Sigmoid colon (tissue), 7 donors: ENCODE data around the gene ACY1. TPM values are rescaled to one million over a fixed set of nuclear protein-coding genes. Genes with fewer than 3 reads are reported as not detected.
A peak's percentile ranks its signal among the peaks of the same experiment; 100 is the strongest.

ENCODE experiments used
- DNase-seq: peaks from one replicate; pipeline ENCODE4 v3.0.0-alpha.2; 2019
- H3K27ac ChIP-seq, 4 donors: fragments of 200-600 bp; sonication (generic); one replicate each; pipeline ENCODE4 v1.5.1; 2016 to 2019; ENCODE audit warnings: mild to moderate bottlenecking in 1 of 4
- H3K27me3 ChIP-seq, 3 donors: fragments of 200-600 bp; sonication (generic); one replicate each; pipeline ENCODE4 v1.5.1; 2019; ENCODE audit warnings: mild to moderate bottlenecking in 1 of 3
- H3K36me3 ChIP-seq, 4 donors: fragments of 200-600 bp; sonication (generic); one replicate each; pipeline ENCODE4 v1.5.1; 2016 to 2019
- H3K4me1 ChIP-seq, 4 donors: fragments of 200-600 bp; sonication (generic); one replicate each; pipeline ENCODE4 v1.5.1; 2017 to 2019
- H3K4me3 ChIP-seq, 4 donors: fragments of 200-600 bp; sonication (generic); one replicate each; pipeline ENCODE4 v1.5.1; 2017 to 2019; ENCODE audit warnings: mild to moderate bottlenecking in 2 of 4, moderate library complexity in 1 of 4
- H3K9me3 ChIP-seq, 4 donors: fragments of 200-600 bp in 3 of 4; sonication (generic) in 3 of 4; one replicate each; pipeline versions ENCODE4 v1.5.1 to v1.6.1; 2013 to 2019
- CTCF ChIP-seq, 4 experiments: fragments of 450-650 bp in 3 of 4; fragments of 200-600 bp in 1 of 4; IDR thresholded peaks; one replicate each; pipeline ENCODE4 v1.5.1; 2016 to 2019; ENCODE audit warnings: antibody characterized with exemption in 4 of 4, mild to moderate bottlenecking in 3 of 4, moderate library complexity in 2 of 4
- EP300 ChIP-seq, 4 donors: sonication (generic); formaldehyde crosslinking; IDR thresholded peaks; one replicate each; pipeline ENCODE4 v1.6.1; 2017; ENCODE audit warnings: antibody characterized with exemption in 4 of 4
- POLR2A ChIP-seq, 2 donors: fragments of 450-650 bp; IDR thresholded peaks; one replicate each; pipeline ENCODE4 v1.6.1; 2016; ENCODE audit warnings: antibody characterized with exemption in 2 of 2, mild to moderate bottlenecking in 2 of 2, moderate library complexity in 2 of 2
- POLR2AphosphoS5 ChIP-seq, 4 donors: sonication (generic); formaldehyde crosslinking; IDR thresholded peaks; one replicate each; pipeline ENCODE4 v1.6.1; 2017; ENCODE audit warnings: antibody characterized with exemption in 4 of 4
- WGBS, 2 donors: extraction: QIAGEN DNeasy Blood & Tissue Kit; methylation state at CpG; one replicate each; pipeline ENCODE4 v1.1.7; 2013; 5-methylcytosine and 5-hydroxymethylcytosine counted together
- intact Hi-C: fragments of 100-400 bp; cut with DNase I; formaldehyde crosslinking; loops from one replicate; pipeline ENCODE4 v1.15.1; 2023
- polyA plus RNA-seq, 3 donors: library from polyadenylated mRNA; stranded (reverse); fragments of 200-250 nt; gene quantifications; one replicate each; pipeline ENCODE4 v1.2.3, GENCODE V29; 2013
- total RNA-seq, 4 donors: library from RNA; depleted of rRNA; stranded (reverse); fragments of >200 nt; gene quantifications; one replicate each; pipeline ENCODE4 v1.1.0, GENCODE V29; 2016
- donor health status: healthy with polysubstance abuse.
- donor health status: Bipolar disorder and iron deficiency.
- donor health status: healthy.

The ACY1 gene
- total and polyA plus RNA-seq, 7 donors, result 1.4 to 279 (median 25.3) TPM

- Histone ChIP-seq H3K36me3 (no peaks in the 10 kb centered on the region), H3K4me1 (peaks cover 0 to 52% (median 43%) of the 10 kb centered on the region in 4 donors), H3K4me3 (no peak overlapping the region), H3K9me3 (no peaks in the 10 kb centered on the region), H3K27me3 (no peaks in the 10 kb centered on the region), H3K27ac (no peak overlapping the region)
- 45 to 81% methylated on average over 6 of the region's 6 CpGs for WGBS, 2 donors
- intact Hi-C loops, result no loop called here
- TF ChIP-seq POLR2AphosphoS5 (IDR thresholded peaks at IDR 0.05) (no peak), EP300 (IDR thresholded peaks at IDR 0.05) (no peak), CTCF (IDR thresholded peaks at IDR 0.05) (no peak), POLR2A (IDR thresholded peaks at IDR 0.05) (no peak)
- DNase-seq, result no peak
Observed at GRCh38 chr3:51970606-51971300, 12.6 kb upstream of the ACY1 start.

- no peak overlapping the region for H3K4me3 ChIP-seq
- peaks cover 0 to 51% (median 42%) of the 10 kb centered on the region in 4 donors for H3K4me1 ChIP-seq
- no peaks in the 10 kb centered on the region for H3K9me3 ChIP-seq
- 84 to 92% methylated on average over 11 of the region's 11 CpGs for WGBS, 2 donors
- no peak overlapping the region for H3K27ac ChIP-seq
- TF ChIP-seq POLR2AphosphoS5 (IDR thresholded peaks at IDR 0.05) (no peak), POLR2A (IDR thresholded peaks at IDR 0.05) (no peak), CTCF (IDR thresholded peaks at IDR 0.05) (no peak), EP300 (IDR thresholded peaks at IDR 0.05) (no peak)
- intact Hi-C loops, result no loop called here
- no peaks in the 10 kb centered on the region for H3K36me3 ChIP-seq
- H3K27me3 ChIP-seq, result no peaks in the 10 kb centered on the region
- DNase-seq, result no peak
Observed at GRCh38 chr3:51971350-51971749, 12.0 kb upstream of the ACY1 start.

GRCh38 chr3:51974277-51974962 lies 8.9 kb upstream of the ACY1 start:
- peak overlapping the region; percentile 36 to 76 (median 72) for H3K4me3 ChIP-seq
- no peaks in the 10 kb centered on the region for H3K9me3 ChIP-seq
- H3K27me3 ChIP-seq, result no peaks in the 10 kb centered on the region
- no peaks in the 10 kb centered on the region for H3K36me3 ChIP-seq
- peaks cover 0 to 32% (median 25%) of the 10 kb centered on the region in 4 donors for H3K4me1 ChIP-seq
- DNase-seq, result no peak
- TF ChIP-seq CTCF (IDR thresholded peaks at IDR 0.05), result peak in 2 of 4 experiments; percentile 34 to 38
- TF ChIP-seq POLR2AphosphoS5 (IDR thresholded peaks at IDR 0.05), result no peak
- H3K27ac ChIP-seq, result peak overlapping the region; percentile 88 to 95 (median 94)
- WGBS, 2 donors, result 10 to 20% methylated on average over 30 of the region's 30 CpGs
- intact Hi-C loops, result loop anchor here (1.0 kb wide), 1 partner anchor 32 kb away; the partner anchor contains the start of gene PARP3

- Histone ChIP-seq H3K27me3 (no peaks in the 10 kb centered on the region), H3K4me1 (peaks cover 0 to 32% (median 25%) of the 10 kb centered on the region in 4 donors), H3K36me3 (peaks cover 0 to 2% (median 0%) of the 10 kb centered on the region in 4 donors), H3K4me3 (peak within 1 kb of the TSS; percentile 64 to 76 (median 72)), H3K9me3 (no peaks in the 10 kb centered on the region), H3K27ac (peak within 1 kb of the TSS; percentile 88 to 95 (median 94))
- intact Hi-C loops, result loop anchor here (1.0 kb wide), 1 partner anchor 33 kb away; the partner anchor contains the start of gene PARP3
- peak; percentile 91 for DNase-seq
- WGBS, 2 donors, result 0% methylated on average over 63 of the region's 63 CpGs
- no peak for TF ChIP-seq EP300 (IDR thresholded peaks at IDR 0.05)
- peak in 1 of 4 experiments; percentile 10 for TF ChIP-seq CTCF (IDR thresholded peaks at IDR 0.05)
- TF ChIP-seq POLR2AphosphoS5 (IDR thresholded peaks at IDR 0.05), result peak; percentile 57 to 84 (median 72)
- peak in 1 of 2 donors; percentile 41 for TF ChIP-seq POLR2A (IDR thresholded peaks at IDR 0.05)
Observed at GRCh38 chr3:51974963-51975851, 8.1 kb upstream of the ACY1 start, which contains the start of gene ABHD14A. Gene ABHD14A (plus strand): TSS chr3:51975064. CDS start chr3:51975136, 72 bp downstream.
